ENCODE data around the gene ESR2.
"Not testable (repeated sequence)": the region's sequence is repeated elsewhere in the genome, so short reads cannot be mapped to it uniquely, and the experiment has no call there.

Gene ESR2

GRCh38 chr14:64045091-64045490 lies 249.1 kb downstream of the ESR2 start:
- no peak for DNase-seq (ENCODE audit: low read depth in 1 of 2, low spot score in 1 of 2)

- not testable (repeated sequence) for DNase-seq (ENCODE audit: low read depth in 1 of 2, low spot score in 1 of 2)
Observed at GRCh38 chr14:64043296-64043695, 250.9 kb downstream of the ESR2 start.

GRCh38 chr14:64040044-64040443 lies 254.1 kb downstream of the ESR2 start:
- DNase-seq (ENCODE audit: low read depth in 1 of 2, low spot score in 1 of 2) = no peak

GRCh38 chr14:64038841-64039542 lies 255.2 kb downstream of the ESR2 start:
- no peak for DNase-seq (ENCODE audit: low read depth in 1 of 2, low spot score in 1 of 2)

- DNase-seq (ENCODE audit: low read depth in 1 of 2, low spot score in 1 of 2) = not testable (repeated sequence)
Observed at GRCh38 chr14:64037869-64038745, 256.1 kb downstream of the ESR2 start.

GRCh38 chr14:64035143-64035542 lies 259.0 kb downstream of the ESR2 start:
- DNase-seq (ENCODE audit: low read depth in 1 of 2, low spot score in 1 of 2) = no peak
